DMS53 treated with DMSO at 0.1 percent for 48 hours (cell line): ENCODE results near the gene TMEM161B.
"Not testable (repeated sequence)": the region's sequence is repeated elsewhere in the genome, so short reads cannot be mapped to it uniquely, and the experiment has no call there.

Source experiments
- DNase-seq: peaks from one replicate; lab custom pipeline; 2025; ENCODE audit not compliant: unreplicated experiment; lab: John Stamatoyannopoulos, UW

TMEM161B gene

GRCh38 chr5:88188458-88189132 is 80.0 kb downstream of the TMEM161B start:
- no peak for DNase-seq

- no peak for DNase-seq
These were observed 85.4 kb downstream of the TMEM161B start for GRCh38 chr5:88183255-88183654.

- not testable (repeated sequence) for DNase-seq
These were observed 91.2 kb downstream of the TMEM161B start for GRCh38 chr5:88177486-88177885.

- DNase-seq = peak; percentile 74
These were observed 95.5 kb downstream of the TMEM161B start for GRCh38 chr5:88172847-88173758.

- DNase-seq = no peak
These were observed 109.1 kb downstream of the TMEM161B start for GRCh38 chr5:88159591-88159990.

GRCh38 chr5:88158056-88158455 is 110.6 kb downstream of the TMEM161B start:
- DNase-seq = no peak

- DNase-seq = no peak
These were observed 113.8 kb downstream of the TMEM161B start for GRCh38 chr5:88154891-88155290.

GRCh38 chr5:88150747-88151146 is 117.9 kb downstream of the TMEM161B start:
- no peak for DNase-seq

GRCh38 chr5:88145611-88146467 is 122.8 kb downstream of the TMEM161B start:
- no peak for DNase-seq

GRCh38 chr5:88145221-88145610 is 123.4 kb downstream of the TMEM161B start:
- no peak for DNase-seq
